C4-2B (cell line): ENCODE measurements around the gene CCDC71.

Experiments used
- CTCF ChIP-seq: fragments of 450-650 bp; conservative IDR thresholded peaks from 2 replicates; pipeline ENCODE4 v1.5.1; 2017; ENCODE audit warnings: mild to moderate bottlenecking
- ZFX ChIP-seq: fragments of 450-650 bp; IDR thresholded peaks from 2 replicates; pipeline ENCODE4 v1.6.1; 2017

DNA sequence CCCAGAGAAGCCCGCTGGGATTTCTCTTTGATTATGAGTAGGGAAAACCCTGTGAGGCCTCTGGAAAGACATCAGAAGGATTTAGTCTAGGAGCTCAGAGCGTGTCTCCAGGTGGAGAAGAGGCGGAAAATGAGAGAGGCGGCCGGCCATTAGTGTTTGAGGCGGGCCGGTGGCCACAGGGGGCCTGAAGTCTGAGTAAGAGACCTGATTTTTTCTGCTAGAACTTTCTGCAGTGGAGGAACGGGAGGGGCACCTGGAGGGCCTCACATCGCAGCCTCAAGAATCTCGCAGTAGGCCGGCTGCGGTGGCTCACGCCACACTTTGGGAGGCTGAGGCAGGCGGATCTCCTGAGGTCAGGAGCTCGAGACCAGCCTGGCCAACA lies 33.8 kb upstream of the CCDC71 start:
- no peak for TF ChIP-seq CTCF
- TF ChIP-seq ZFX, result no peak
